ENCODE measurements around the gene PDE7B.
"Not testable (repeated sequence)": the region's sequence is repeated elsewhere in the genome, so short reads cannot be mapped to it uniquely, and the experiment has no call there.

Gene PDE7B

DNA sequence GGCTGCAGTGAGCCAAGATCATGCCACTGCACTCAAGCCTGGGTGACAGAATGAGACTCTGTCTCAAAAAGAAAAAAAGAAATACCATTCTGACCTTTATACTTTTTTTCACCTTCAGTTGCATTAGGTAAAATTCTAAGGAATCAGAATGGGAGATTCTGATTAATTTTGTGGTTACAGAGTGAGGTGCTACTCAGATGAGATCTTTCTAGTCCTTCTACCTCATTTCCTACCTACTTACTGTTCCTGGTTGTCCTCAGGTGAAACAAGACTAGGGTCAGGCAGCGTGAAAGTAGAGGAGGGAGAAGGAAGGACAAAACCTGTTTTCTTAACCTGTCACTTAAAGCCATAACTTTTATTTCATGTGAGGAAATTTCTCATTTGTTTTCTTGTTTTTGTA is 334.9 kb downstream of the PDE7B start:
- DNase-seq (ENCODE audit: low spot score) = no peak

- no peak for DNase-seq (ENCODE audit: low spot score)
Measured at GRCh38 chr6:136188486-136188885, 337.0 kb downstream of the PDE7B start.

- no peak for DNase-seq (ENCODE audit: low spot score)
Measured at GRCh38 chr6:136189104-136189503, 337.6 kb downstream of the PDE7B start.

DNA sequence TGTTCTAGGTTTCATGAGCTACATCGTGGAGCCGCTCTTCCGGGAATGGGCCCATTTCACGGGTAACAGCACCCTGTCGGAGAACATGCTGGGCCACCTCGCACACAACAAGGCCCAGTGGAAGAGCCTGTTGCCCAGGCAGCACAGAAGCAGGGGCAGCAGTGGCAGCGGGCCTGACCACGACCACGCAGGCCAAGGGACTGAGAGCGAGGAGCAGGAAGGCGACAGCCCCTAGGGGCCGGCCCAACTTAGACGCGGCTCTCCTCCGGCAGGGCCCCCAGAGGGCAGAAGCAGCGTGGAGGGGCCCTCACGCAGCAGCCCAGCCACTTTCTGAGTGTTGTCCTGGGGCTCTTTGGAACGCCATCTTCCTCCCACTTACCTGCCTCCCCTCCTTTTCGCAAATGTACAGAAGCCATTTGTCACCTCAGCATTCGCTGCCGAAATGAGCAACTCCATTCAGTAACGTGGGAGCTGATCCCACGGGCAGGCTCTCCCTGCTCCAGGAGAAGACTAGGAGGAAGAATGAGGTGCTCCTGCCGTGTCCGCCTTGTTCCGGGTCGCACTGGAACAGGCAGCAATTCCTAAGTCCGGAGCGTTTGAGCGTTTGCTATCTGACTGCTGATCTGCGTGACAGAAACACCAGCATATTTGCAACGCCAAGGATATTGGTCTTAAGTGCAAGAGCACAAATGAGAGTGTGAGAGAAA is 340.3 kb downstream of the PDE7B start:
- DNase-seq (ENCODE audit: low spot score) = no peak

DNA sequence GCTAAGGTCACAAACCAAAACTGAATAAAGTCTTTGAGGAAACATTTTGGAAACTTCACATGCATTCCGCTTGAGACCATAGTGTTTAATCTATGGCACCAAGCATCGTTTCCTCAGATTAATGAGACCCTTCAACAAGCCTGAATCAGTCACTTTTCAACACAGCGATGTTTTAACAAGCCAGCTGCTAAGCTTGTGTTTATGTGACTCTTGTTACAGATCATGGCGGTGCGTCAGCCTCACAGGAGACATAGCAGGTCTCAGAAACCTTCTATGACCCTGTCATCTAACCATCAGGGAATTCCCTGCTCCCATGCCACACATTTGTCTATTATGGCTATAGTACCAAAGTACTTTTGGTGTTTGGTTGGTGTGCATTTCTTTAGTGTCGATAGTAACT is 341.4 kb downstream of the PDE7B start:
- DNase-seq (ENCODE audit: low spot score) = no peak

GRCh38 chr6:136201732-136202131 is 350.2 kb downstream of the PDE7B start:
- no peak for DNase-seq (ENCODE audit: low spot score)

DNA sequence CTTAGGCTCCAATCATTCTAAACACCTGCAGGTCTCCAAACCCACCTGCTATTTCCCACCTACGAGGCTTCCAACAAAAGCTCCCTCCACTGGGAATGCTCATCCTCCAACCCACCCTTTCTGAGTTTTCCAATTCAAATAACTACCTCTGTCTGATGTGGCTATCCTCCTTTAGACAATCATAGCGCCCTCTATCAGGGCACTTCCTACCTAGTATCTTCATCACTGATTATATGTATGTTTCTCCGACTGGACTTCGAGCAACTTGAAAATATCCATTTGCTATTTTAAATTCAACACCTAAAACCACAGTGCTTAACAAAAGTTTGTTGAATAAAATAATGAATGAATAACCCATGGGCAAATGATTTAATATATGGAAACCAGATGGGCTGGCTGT is 357.3 kb downstream of the PDE7B start:
- no peak for DNase-seq (ENCODE audit: low spot score)

DNA sequence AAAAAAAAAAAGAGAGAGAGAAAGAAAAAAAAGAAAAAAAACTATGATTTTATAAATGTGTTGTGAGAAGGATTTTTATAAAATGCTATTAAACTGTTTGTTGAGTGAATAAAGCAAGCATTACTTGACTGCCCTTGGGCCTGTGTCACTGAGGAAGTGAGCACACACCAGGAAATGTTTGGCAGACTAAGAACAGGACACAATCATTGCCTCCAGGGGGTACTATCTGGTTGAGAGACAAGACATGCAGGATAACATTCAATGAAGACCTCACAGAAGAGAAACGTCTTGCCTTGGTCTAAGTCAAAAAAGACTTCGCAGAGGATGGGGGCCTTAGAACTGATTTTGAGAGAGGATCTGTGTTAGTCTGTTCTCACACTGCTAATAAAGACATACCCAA is 358.0 kb downstream of the PDE7B start:
- no peak for DNase-seq (ENCODE audit: low spot score)

DNA sequence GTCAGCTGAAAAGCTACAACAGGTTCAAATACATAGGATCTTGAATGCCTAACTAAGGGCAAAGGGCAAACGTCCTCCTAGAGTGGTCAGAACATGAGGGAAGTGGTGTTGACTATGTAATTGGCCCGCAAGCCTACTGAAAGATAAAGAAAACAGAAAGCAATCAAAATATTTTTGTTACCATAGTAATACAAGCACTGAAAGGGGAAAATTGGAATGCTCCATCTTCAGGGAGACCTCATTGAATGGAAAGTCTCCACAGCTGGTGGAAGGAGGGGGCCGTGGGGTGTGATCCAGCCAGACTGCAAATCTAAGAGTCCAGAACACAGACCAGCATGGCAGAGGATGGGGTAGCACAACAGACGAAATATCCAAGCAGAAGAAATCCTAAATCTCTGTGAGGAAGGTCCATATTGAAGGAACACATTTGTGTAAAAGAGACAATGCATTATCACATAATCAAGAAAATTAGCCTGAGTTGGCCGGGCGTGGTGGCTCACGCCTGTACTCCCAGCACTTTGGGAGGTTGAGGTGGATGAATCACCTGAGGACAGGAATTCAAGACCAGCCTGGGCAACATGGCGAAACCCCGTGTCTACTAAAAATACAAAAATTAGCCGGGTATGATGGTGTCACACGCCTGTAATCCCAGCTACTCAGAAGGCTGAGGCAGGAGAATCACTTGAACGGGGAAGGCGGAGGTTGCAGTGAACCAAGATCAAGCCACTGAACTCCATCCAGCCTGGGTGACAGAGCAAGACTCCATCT is 359.1 kb downstream of the PDE7B start:
- no peak for DNase-seq (ENCODE audit: low spot score)

GRCh38 chr6:136212608-136213007 is 361.1 kb downstream of the PDE7B start:
- no peak for DNase-seq (ENCODE audit: low spot score)

- no peak for DNase-seq (ENCODE audit: low spot score)
Measured at GRCh38 chr6:136213012-136213539, 361.6 kb downstream of the PDE7B start.

DNA sequence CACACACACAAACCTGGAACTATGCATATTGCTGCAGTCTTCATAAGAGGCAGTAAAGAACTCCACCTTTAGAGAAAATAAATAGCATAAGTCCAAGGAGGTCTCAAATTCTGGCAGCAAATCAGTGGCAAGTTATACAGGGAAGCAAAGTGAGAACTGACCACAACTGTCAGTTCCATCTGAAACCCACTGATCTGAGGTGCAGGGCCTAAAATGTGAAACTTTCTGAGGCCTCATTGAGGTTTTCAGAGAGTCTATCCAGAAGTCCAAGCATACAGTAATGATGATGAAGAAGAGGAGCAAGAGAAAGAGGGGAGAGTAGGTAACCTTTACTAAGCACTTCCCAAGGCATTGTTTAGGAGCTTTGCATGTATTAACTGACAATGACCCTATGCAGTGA is 362.4 kb downstream of the PDE7B start:
- DNase-seq (ENCODE audit: low spot score) = no peak

GRCh38 chr6:136216503-136217401 is 365.3 kb downstream of the PDE7B start:
- DNase-seq (ENCODE audit: low spot score) = no peak

DNA sequence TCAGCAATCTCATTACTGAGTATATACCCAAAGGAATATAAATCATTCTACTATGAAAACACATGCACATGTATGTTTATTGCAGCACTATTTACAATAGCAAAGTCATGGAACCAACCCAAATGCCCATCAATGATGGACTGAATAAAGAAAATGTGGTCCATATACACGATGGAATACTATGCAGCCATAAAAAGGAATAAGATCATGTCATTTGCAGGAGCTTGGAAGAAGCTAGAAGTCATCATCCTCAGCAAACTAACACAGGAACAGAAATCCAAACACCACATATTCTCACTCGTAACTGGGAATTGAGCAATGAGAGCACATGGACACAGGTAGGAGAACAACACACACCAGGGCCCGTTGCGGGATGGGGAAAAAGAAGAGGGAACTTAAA is 373.5 kb downstream of the PDE7B start:
- DNase-seq (ENCODE audit: low spot score) = not testable (repeated sequence)

- DNase-seq (ENCODE audit: low spot score) = no peak
Measured at GRCh38 chr6:136225496-136225895, 374.0 kb downstream of the PDE7B start.

DNA sequence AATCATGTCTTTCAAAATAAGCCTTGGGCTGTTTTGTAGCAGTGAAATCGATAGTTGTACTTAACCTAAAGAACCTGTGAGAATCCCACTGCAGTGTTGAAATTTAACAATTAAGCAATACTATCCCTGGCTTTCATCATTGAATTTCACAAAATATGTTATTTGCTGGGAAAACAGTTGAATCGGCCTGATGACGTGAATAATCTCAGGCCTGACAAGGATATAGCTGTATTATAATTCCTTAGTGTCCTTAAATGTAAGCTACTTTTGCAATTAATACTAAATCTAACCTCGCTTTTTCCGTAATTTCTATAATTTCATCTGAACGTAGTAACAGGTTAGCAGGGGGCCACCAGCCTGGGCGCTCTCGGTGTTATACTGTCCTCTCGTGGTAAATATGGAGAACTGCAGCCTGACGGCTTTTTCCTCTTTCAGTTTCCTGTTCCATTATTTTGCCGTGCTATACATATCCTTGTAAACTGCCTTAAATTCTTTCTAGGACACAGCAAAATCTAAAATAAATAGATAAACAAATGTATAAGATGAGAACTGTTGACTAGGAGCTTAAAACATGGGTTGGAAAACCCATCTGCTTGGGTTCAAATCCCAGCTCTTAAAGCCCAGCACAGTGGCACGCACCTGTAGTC is 374.6 kb downstream of the PDE7B start:
- peak; percentile 53 for DNase-seq (ENCODE audit: low spot score)

DNA sequence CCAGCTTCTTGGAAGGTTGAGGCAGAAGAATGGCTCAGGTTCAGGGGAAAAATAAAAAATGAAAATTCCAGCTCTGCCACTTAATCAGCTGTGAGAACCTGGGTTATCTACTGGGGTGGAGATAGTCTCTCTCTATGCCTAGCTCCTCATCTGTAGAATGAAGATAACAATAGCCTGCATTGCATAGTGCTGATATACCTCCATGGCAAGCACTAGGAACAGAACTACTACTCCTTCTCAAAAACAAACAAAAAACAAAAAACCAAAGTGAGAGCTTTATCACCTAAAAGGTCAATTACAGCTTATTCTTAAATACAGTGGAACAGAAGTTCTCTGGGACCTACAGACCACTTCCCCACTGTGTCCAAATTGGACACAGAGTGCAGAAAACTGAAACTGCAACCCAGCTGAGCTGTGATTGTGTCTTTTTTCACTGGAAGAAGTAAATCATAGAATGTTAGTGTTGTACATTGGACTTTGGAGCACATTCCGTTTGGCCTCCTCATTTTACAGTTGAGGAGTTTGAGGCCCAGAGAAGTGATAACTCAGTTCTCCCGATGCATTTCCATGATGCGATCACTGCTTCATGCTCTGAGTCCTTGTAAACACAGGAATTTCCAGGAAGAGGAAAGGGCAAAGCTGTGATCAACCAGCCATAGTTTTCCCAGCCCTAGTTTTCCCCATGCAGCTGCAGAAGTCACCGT is 375.3 kb downstream of the PDE7B start:
- peak; percentile 7 for DNase-seq (ENCODE audit: low spot score)

- peak; percentile 57 for DNase-seq (ENCODE audit: low spot score)
Measured at GRCh38 chr6:136228814-136229213, 377.3 kb downstream of the PDE7B start.

DNA sequence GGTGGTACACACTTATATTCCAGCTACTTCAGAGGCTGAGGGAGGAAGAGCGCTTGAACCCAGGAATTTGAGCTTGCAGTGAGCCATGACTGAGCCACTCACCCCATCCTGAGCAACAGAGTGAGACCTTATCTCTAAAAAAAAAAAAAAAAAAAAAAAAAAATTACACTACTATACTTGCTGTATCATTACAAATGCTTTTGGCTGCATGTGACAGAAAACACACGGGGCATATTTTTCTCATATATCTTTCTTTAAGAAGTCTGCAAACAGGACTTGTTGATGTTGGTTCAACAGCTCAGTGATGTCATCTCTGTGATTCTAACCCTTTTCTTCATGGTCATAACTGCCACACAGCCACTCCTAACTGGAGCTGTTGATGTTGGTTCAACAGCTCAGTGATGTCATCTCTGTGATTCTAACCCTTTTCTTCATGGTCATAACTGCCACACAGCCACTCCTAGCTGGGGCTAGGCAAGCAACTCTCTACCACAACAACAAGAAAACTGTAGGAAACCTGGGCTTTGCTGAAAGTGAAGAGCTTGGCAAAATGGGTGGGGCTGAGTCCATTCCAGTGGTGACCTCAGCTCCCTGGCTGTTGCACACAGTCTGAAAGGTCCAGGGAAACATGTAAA is 378.8 kb downstream of the PDE7B start:
- no peak for DNase-seq (ENCODE audit: low spot score)

- no peak for DNase-seq (ENCODE audit: low spot score)
Measured at GRCh38 chr6:136232701-136233100, 381.2 kb downstream of the PDE7B start.

GRCh38 chr6:136235233-136235564 is 383.7 kb downstream of the PDE7B start:
- no peak for DNase-seq (ENCODE audit: low spot score)

Measured in pons (tissue), 1 donor.